HG03060 (cell line): ENCODE results near the gene EFEMP1.
"Not testable (repeated sequence)": the region's sequence is repeated elsewhere in the genome, so short reads cannot be mapped to it uniquely, and the experiment has no call there.

Experiments
- ATAC-seq: cut with Tn5 transposase; IDR thresholded peaks from one replicate; pipeline ENCODE4 v1.9.1; 2021; ENCODE audit warnings: low read depth, moderate number of reproducible peaks; ENCODE audit not compliant: unreplicated experiment

The EFEMP1 gene

DNA sequence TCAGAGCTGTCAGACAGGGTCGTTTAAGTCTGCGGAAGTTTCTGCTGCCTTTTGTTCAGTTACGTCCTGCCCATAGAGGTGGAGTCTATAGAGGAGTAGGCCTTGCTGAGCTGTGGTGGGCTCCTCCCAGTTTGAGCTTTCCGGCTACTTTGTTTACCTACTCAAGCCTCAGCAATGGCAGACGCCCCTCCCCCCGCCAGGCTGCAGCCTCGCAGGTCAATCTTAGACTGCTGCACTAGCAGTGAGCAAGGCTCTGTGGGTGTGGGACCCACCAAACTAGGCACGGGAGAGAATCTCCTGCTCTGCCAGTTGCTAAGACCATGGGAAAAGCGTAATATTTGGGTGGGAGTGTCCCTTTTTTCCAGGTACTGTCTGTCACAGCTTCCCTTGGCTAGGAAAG is 86.5 kb downstream of the EFEMP1 start:
- no peak for ATAC-seq

GRCh38 chr2:55831671-55832410 is 91.7 kb downstream of the EFEMP1 start:
- not testable (repeated sequence) for ATAC-seq

DNA sequence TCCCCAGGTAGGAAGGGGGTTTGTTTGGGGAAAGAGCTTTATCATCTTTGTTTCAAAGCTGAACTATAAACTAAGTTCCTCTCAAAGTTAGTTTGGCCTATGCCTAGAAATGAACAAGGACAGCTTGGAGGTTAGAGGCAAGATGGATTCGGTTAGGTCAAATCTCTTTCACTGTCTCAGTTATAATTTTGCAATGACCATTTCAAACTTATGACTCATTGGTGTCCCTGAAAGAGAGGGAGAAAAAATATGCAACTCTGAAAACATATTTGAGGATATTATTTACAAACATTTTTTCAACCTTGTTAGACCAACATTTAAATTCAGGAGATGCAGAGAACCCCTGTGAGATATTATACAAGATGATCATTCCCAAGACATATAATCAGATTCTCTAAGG is 95.7 kb downstream of the EFEMP1 start:
- ATAC-seq, result no peak

DNA sequence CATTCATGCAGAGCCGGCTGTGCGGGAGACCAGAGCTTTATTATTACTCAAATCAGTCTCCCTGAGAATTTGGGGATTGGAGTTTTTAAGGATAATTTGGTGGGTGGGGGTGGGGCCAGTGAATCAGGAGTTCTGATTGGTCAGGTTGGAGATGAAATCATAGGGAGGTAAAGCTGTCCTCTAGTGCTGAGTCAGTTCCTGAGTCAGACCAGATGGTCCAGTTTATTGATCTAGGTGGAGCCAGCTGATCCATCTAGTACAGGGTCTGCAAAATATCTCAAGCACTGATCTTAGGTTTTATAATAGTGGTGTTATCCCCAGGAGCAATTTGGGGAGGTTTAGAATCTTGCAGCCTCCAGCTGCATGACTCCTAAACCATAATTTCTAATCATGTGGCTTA is 96.2 kb downstream of the EFEMP1 start:
- ATAC-seq, result not testable (repeated sequence)

DNA sequence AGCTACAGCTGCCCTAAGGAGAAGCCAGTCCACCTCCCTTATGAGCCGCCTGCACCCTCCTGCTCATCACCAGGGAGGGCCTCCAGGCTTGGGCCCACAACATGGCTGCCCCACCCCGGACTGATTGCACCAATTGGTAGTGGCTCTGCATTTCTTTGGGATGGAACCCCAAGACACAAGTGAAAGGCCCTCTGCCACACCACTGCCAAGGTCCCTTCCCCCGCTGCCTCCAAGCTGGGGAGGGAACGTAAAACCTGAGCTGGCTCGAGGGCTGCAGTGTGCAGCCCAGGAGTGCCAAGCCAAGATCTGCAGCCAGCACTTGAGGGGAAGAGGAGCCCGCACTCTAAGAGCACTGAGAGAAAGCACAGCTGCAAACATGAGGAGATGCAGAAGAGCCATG is 97.3 kb downstream of the EFEMP1 start:
- no peak for ATAC-seq

DNA sequence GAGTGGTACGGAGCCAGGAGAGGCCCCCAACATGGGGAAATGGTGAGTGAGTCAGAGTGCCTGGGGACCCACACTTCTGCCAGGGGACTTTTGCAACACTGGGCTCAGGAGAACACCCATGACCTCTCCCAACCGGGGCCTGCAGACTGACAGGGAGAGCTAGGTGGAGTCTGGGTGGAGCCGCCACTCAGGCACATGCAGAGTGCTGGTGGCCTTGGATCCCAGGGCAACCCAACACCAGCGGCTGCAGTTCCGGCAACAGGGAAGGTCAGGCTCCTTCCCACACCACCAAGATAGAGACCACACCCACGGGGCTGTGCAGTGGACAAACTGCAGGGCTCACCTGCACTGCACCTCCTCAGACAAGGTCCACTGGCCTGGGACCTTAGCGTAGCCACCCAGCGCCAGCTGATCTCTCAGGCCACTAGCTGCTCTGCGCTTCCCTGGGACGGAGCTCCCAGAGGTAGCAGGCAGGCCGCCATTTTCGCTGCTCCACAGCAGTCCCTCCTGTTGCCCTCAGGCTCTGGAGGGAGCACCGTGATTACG is 99.0 kb downstream of the EFEMP1 start:
- no peak for ATAC-seq
